NB4 (cell line): ENCODE data around the gene CHST8.

Experiments
- CTCF ChIP-seq: IDR thresholded peaks from one replicate; pipeline ENCODE4 v1.5.1; 2012; ENCODE audit warnings: low read depth, low read length
- MAX ChIP-seq: IDR thresholded peaks from 2 replicates; pipeline ENCODE4 v1.6.1; 2011; ENCODE audit warnings: low read depth, low read length
- MYC ChIP-seq: IDR thresholded peaks from 2 replicates; pipeline ENCODE4 v1.6.1; 2011; ENCODE audit warnings: low read depth, low read length
- POLR2A ChIP-seq: IDR thresholded peaks from 2 replicates; pipeline ENCODE4 v1.6.1; 2011; ENCODE audit warnings: mild to moderate bottlenecking; ENCODE audit not compliant: insufficient read length; ENCODE audit errors: extremely low read depth

DNA sequence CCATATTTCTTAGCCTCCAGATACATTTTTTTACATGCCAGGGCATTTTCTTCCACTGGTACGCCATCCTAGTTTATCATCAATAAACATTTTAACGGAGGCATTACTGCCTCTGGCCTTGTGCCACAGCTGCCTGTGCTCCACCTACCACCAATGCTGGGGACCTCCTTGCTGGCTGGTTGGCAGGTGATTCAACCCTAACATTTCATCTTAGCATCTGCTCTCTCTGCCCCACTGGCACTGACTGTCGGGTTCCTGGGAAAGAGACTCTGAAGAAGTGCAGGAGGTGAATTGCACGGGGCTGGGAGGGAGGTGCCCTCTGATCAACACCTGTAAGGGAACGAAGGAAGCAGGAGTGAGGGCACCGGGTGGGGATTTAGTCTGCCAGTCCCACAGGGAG is 123.5 kb downstream of the CHST8 start:
- TF ChIP-seq CTCF: no peak
- no peak for TF ChIP-seq POLR2A
- no peak for TF ChIP-seq MYC
- TF ChIP-seq MAX: no peak
